Measurements from ENCODE around the gene CRYL1. TPM values are rescaled to one million over a fixed set of nuclear protein-coding genes. Genes with fewer than 3 reads are reported as not detected.

Gene CRYL1
- total RNA-seq, 1 experiment from 2014 or later = 13.5 TPM

- DNase-seq (ENCODE audit: low read depth) = no peak
Observed at GRCh38 chr13:20399961-20400360, 125.7 kb downstream of the CRYL1 start.

- DNase-seq (ENCODE audit: low read depth) = no peak
Observed at GRCh38 chr13:20399515-20399914, 126.1 kb downstream of the CRYL1 start.

DNA sequence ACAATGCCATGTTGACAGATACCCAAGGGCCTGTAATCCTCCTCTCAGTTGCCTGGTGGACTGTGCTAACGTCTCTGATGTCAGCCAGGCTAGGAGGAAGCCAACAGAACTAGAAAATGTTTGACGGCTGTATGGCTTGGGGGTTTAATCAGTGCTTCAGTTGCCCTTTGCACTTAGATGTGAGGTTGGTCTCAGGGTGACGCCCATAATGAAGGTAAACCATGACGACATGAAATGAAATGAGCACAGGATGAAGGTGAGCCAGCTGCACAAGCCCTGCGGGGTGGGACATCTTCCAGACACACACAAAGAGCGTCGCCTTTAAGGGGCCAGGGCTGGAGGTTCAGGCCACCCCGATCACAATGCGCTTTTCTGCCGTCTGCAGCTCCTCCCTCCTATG is 127.2 kb downstream of the CRYL1 start:
- DNase-seq (ENCODE audit: low read depth) = no peak

DNA sequence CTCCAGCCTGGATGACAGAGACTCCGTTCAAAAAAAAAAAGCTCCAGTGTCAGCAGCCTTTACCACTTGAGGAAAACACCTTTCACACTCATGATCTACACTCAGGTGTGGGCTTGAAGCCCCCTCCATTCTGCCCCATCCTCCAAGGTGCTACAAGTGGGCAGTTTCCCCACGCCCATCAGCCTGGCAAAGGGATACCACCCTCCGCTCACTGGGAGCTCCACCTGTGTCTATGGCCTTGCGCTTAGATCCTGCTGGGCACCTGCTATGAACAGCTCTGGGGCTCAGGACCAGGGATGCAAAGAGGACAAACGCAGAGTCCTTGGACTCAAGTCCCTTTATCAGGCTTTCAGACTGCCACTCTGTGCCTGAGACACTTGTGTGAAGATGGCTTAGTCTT is 127.8 kb downstream of the CRYL1 start:
- DNase-seq (ENCODE audit: low read depth) = no peak

DNA sequence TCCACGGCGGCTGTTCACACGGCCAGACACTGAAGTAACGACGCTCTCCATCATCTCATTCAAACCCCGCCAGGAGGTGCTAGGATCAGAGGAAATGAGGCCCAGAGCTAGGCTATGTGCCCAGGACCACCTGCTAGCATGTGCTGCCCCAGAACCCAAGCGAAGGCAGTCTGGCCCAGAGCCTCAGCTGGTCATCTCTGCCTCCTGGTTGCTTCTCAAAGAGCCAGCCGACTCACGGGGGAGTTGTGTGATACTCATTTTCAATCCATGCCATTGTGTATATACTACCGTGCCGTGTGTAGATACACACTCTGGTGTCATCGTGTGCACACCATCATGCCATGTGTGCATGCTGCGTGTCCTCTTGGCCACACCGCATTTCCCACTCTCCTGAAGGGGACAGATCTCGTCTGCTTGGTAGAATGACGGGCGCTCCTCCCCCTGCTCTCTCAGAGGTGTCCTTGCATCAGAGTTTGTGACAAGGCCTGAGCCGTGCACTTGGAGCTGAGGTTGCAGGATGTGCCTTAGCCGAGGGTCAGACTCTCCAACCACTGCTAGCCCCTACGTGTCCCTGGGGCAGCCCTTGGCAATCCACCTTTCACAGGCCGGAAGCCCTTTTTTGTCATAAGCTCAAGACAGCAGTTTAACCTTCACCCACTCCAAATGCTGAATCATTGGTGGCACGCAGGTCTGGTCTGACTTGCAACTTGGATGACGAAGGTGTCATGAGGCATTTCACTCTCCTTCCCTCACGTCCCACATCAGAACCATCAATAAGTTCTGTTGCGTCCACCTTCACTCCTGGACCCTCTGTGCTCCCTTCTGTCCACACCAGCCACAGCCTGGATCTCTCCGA is 130.4 kb downstream of the CRYL1 start:
- no peak for DNase-seq (ENCODE audit: low read depth)

DNA sequence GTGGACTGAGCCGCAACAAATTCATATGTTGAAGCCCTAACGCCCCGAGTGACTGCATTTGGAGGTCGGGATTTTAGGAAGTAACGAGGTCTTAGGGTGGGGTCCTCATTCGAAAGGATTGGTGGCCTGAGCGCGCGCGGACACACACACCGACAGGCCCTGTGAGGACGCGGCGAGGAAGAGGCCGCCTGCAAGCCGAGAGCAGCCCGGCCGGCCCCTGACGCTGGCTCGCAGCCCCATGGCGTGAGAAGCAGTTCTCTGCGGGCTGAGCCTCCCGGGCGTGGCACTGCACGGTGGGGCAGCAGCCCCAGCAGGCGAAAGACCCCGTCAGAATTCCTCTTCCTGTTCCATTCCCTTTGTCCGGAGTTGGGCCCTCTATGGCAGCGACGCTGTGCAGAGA is 131.2 kb downstream of the CRYL1 start:
- DNase-seq (ENCODE audit: low read depth) = no peak

GRCh38 chr13:20394169-20394501 is 131.5 kb downstream of the CRYL1 start:
- DNase-seq (ENCODE audit: low read depth) = no peak

DNA sequence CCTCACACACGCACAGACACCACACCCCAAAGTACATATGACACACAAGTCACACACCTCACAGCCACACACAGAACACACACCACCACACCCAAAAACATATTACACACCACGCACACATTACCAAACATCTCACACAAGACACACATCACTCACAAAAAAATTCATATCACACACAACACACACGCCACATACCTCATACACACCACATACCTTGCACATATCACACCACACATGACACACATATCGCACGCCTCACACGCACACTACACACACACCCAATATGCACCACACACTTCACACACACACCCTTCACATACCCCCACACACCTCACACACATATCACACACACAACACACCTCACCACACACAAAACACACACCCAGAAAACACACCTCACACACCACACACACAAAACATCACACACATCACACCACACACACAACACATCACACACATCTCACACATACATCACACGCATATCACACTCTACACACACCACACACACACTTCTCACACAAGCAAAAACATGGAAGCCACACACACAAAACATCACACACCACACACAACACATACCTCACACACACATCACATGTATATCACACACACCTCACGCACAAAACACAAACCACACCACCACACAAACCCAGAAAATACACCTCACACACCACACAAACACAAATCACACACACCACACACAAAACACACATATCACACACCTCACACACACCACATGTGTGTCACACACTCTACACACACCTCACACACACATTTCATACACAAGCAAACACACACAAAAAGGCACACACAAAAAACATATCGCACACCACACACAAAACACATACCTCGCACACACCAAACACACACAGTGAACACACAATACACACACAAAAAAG is 132.1 kb downstream of the CRYL1 start:
- peak; percentile 1 for DNase-seq (ENCODE audit: low read depth)

GRCh38 chr13:20392530-20392929 is 133.1 kb downstream of the CRYL1 start:
- peak; percentile 1 for DNase-seq (ENCODE audit: low read depth)

DNA sequence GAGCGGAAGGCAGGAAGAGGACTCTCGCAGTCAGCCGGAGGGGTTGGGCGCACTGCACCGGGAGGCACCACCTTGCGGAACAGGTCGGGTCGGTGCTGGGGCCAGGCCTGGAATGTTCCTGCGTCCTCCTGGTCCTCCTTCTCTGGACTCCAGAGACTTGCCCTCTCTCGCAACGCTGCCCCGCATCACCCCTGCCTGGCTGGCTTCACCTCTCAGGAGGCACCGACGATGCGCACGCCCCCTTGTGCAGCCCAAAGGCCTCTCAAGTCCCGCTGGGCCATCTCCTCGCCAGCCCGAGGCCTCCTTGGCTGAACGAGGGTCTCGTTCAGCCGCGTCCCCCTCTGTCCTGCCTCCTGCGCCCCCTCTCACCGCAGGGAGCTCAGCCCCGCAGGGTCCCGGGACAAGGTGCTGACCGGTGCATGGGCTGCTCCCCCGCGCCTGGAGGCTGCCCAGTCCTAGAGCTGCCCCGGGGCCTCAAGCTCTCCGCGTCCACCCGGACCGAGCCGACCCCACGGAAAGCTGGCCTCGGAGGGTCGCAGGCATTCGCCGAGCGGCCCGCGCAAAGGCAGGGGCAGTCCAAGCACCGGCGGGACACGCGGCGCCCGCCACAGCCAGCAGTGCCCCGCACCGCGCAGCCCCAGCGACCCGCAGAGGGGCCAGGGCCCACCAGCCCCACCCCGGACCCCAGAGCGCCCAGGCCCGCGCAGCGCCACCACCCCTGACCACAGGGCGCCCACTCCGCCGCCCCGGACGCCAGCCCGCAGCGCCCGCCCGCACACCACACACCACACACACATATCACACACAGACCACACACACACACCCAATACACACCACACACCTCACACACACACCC is 133.8 kb downstream of the CRYL1 start:
- DNase-seq (ENCODE audit: low read depth) = peak; percentile 14

DNA sequence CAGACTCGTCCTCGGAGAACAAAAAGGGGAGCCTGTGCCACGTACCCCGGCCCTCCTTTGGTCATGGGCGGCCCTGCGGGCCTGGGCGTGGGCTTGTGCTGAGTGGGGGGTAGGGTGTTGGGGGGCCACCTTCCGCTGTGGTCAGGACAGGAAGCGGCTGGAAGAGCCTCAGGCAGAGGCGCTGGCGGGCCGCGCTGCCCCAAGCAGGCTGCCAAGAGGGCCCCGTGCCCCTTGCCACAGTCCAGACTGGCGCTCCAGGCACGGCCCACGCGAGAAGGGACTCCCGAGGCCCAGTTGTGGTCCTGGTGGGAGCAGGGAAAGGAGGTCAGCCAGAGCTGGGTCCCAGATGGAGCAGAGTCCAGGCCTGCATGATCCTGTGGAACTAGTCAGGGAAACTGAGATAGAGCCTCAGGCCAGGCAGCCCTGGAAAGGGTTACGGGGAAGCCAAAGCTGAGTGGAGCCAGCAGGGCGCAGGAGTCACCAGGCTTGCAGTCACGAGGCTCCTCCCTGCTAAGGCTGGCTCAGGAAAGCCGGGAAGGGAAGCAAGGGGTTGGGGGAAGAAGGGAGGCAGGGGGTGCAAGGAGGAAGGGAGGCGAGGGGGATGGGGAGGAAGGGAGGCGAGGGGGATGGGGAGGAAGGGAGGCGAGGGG is 135.0 kb downstream of the CRYL1 start:
- DNase-seq (ENCODE audit: low read depth) = no peak

- DNase-seq (ENCODE audit: low read depth) = no peak
Observed at GRCh38 chr13:20389696-20390525, 135.7 kb downstream of the CRYL1 start.

DNA sequence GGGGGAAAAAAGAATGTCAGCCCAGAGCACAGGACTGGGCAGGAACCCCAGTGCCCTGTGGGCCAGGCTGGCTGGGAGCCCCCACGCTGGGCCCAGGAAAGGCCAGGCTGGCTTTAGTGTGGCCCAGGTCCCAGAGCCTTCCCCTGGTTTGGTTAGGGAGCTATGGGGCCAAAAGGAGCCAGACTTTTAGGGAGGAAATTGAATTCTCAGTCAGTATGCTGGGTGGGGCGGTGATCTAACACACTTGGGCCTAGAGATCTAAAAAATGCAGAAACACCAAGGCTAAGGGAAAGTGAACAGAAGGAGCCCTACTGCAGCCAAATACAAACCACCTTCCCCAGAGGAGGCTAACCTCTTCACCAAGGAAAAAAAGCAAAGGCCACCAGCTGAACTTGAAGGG is 137.5 kb downstream of the CRYL1 start:
- no peak for DNase-seq (ENCODE audit: low read depth)

- DNase-seq (ENCODE audit: low read depth) = no peak
Observed at GRCh38 chr13:20387441-20387971, 138.2 kb downstream of the CRYL1 start.

- no peak for DNase-seq (ENCODE audit: low read depth)
Observed at GRCh38 chr13:20387006-20387405, 138.7 kb downstream of the CRYL1 start.

DNA sequence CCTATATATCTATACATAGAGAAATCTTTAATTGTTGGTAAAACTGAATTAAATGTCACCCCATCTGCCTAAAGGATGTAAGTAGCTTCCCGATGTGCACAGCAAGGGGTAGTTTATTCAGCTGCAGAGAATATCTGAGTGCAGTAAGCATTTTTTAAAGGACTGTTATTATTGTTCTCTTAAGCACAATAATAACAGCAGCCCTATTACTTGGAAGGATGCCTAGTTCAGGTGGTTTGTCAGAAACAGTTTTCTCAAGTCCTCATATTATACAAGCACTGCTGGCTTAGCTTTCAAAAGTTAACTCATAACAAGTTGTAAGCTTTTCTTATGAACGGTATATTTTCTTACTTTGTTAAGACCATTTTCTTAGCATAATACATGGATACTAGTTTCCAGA is 142.6 kb downstream of the CRYL1 start:
- no peak for DNase-seq (ENCODE audit: low read depth)

DNA sequence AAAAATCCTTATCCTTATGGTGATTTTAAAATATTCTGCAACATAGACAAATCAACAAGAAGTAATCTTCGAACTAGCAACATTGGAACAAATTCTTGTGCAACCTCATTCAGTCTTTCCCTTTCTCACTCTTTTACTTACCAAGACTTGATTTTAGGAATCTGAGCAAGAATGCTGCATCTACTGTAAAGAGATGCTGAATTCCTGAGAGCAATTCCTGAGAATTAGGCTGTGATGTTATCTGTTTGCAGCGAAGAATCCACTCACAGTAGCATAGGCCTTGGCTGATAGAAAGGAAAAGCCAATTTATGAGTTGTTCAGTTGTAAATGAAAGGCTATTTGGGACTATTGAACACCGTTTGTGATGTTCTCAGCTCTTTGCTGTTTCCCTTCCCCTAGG is 144.3 kb downstream of the CRYL1 start:
- DNase-seq (ENCODE audit: low read depth) = no peak

DNA sequence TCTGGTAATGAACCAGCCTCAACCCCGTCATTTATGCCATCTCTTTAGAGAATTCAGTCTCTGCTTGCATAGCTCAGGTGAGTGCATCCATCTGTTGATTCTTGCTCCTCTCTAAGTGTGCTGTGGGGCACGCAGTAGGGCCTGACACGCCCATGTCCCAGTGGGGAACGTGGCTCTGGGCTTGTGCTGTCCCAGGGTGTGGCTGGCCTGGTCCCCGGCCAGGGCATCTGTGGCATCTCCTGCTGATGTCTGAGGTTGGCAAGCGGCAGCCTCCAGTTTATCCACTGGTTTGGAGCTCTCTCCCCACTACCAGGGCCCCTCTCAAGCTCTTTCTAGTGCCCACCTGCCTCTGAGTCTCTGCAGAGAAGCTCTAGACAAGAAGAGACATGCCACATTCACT is 146.9 kb downstream of the CRYL1 start:
- DNase-seq (ENCODE audit: low read depth) = no peak

DNA sequence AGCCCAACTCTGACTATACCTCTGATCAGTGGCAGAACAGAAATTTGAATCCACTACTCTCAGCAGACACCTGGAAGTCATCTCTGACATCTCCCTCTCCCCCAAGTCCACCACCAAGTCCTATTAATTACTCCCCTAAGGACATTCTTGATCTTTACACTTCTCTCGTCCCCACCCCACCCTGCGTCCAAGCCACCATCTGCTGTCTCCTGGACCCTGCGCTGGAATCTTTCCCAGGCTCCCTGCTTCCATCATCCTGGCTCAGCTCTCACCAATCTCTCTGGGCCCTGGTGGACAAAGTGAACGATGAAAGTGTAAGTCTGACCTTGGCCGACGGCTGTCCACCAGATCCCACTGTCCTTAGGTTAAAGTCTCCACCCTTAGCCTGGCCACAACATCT is 147.9 kb downstream of the CRYL1 start:
- no peak for DNase-seq (ENCODE audit: low read depth)

GRCh38 chr13:20375871-20376270 is 149.8 kb downstream of the CRYL1 start:
- DNase-seq (ENCODE audit: low read depth) = no peak
